Transverse colon (tissue), 4 donors: ENCODE measurements around the gene YRDC.

ENCODE experiments used
- CTCF ChIP-seq, 5 experiments: fragments of 200-600 bp in 3 of 5; fragments of 450-650 bp in 2 of 5; sonication (generic) in 3 of 5; IDR thresholded peaks; 1 replicate in 2 of 5; 2 replicates in 3 of 5; pipeline ENCODE4 v1.5.1; 2016 to 2017; ENCODE audit warnings: antibody characterized with exemption in 5 of 5, inconsistent platforms in 3 of 5, mild to moderate bottlenecking in 2 of 5, moderate library complexity in 1 of 5
- POLR2AphosphoS5 ChIP-seq, 3 donors: sonication (generic); formaldehyde crosslinking; IDR thresholded peaks; one replicate each; pipeline ENCODE4 v1.6.1; 2016; ENCODE audit warnings: antibody characterized with exemption in 3 of 3

GRCh38 chr1:37841652-37842051 lies 33.6 kb upstream of the YRDC start:
- TF ChIP-seq POLR2AphosphoS5 (IDR thresholded peaks at IDR 0.05) = no peak
- TF ChIP-seq CTCF (IDR thresholded peaks at IDR 0.05) = no peak
